Measurements from ENCODE around the gene ST8SIA1.

The ST8SIA1 gene

GRCh38 chr12:22282283-22282682, 52.2 kb downstream of the ST8SIA1 start:
- DNase-seq = no peak

DNA sequence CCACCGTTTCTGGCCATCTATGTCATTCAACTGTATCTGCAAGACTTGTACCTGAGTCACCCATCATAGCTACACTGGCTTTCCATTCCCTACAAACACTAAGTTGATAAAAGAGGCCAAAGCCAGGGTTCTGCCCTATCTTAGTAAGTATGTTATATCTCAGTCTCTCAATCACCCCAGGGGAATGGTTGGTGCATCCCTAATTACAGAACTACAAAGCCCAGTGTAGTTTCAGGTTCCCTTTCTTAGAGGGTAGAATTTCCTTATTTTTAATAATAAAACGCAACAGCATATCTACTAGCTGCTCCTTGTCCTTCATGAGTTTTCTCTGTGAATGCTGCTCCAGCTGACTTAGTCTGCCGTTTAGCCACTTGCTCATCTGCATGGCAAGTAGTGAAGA, 57.6 kb downstream of the ST8SIA1 start:
- no peak for DNase-seq

DNA sequence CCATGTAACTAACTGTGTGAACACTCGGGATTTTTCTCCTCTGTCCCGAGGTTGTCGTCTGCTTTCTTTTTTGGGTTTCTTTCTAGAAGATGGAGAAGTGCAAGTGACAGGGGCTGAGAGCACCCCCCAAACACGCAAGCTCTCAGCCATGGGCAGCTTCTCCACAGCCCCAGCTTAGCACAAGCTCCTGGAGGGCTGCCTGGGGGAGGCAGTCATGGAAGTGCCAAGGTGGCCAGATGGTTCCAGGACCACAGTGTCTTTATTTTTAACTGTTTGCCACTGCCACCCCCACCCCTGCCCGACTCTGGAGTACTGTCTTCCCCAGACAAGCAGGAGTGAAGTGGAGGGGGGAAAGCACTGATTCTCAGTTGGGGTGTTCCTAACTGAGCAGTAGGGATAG, 58.2 kb downstream of the ST8SIA1 start:
- DNase-seq = no peak

- DNase-seq = no peak
Measured at GRCh38 chr12:22275843-22276242, 58.7 kb downstream of the ST8SIA1 start.

GRCh38 chr12:22272335-22273151, 62.0 kb downstream of the ST8SIA1 start:
- no peak for DNase-seq

- no peak for DNase-seq
Measured at GRCh38 chr12:22271023-22271422, 63.5 kb downstream of the ST8SIA1 start.

GRCh38 chr12:22268973-22269372, 65.5 kb downstream of the ST8SIA1 start:
- DNase-seq = no peak

DNA sequence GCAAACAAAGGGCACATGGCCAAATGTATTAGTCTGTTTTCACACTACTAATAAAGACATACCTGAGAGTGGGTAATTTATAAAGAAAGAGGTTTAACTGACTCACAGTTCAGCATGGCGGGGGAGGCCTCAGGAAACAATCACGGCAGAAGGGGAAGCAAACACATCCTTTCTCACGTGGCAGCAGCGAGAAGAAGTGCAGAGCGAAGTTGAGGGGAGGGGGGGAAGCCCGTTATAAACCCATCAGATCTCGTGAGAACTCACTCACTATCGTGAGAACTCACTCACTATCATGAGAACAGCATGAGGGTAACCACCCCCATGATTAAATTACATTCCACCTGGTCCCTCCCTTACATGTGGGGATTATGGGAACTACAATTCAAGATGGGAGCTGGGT, 66.1 kb downstream of the ST8SIA1 start:
- DNase-seq = no peak

GRCh38 chr12:22266101-22266500, 68.4 kb downstream of the ST8SIA1 start:
- no peak for DNase-seq

DNA sequence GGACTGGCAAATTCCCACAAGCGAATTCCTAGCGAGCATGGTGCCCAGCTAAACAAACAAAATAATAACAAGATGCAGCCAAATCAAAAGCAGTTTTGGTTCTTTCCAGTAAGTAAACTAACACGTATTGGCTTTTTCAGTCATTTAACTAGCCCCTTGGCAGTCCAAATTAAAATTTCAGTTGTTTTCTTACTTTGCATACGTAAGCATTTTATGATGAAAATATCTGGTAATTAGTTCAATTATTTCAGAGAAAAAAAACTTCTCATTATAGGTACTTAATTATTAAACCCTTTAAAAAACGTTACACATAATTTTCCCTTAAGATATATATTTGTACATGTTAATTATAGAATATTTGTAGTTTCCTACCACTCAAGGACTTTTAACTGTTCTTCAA, 70.1 kb downstream of the ST8SIA1 start:
- no peak for DNase-seq

GRCh38 chr12:22262309-22262708, 72.2 kb downstream of the ST8SIA1 start:
- no peak for DNase-seq

DNA sequence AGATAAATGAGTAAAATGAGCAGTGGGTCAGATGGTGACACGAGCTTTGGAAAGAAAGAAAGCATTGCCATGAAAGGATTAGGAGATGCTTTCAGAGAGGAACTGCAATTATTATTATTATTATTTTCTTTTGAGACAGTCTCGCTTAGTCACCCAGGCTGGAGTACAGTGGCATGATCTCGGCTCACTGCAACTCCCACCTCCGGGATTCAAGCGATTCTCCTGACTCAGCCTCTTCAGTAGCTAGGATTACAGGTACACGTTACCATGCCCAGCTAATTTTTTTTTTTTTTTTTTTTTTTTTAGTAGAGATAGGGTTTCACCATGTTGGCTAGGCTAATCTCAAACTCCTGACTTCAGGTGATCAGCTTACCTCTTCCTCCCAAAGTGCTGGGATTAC, 77.4 kb downstream of the ST8SIA1 start:
- no peak for DNase-seq

- no peak for DNase-seq
Measured at GRCh38 chr12:22256605-22257004, 77.9 kb downstream of the ST8SIA1 start.

GRCh38 chr12:22256041-22256441, 78.5 kb downstream of the ST8SIA1 start:
- no peak for DNase-seq

DNA sequence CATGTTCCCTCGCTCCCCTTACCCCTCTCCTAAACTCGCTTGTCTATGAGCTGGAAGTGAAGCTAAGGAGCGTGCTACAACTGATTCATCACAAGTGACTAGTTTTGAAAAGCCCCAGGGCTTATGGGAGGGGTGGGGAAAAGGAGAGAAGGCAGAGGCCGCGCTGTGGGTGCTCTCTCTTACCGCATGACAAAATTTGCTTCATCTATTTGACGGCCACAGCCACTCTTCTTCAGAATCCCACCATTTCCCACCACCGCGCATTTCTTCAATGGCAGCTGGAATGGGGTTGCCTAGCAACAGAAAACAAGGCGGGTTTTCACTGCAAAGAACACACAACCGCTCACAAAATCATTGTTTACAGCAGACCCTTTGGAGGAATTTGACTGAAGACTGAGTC, 79.4 kb downstream of the ST8SIA1 start:
- no peak for DNase-seq

GRCh38 chr12:22254478-22254877, 80.0 kb downstream of the ST8SIA1 start:
- DNase-seq = no peak

GRCh38 chr12:22252057-22252456, 82.5 kb downstream of the ST8SIA1 start:
- DNase-seq = no peak

GRCh38 chr12:22250762-22251161, 83.7 kb downstream of the ST8SIA1 start:
- no peak for DNase-seq

- DNase-seq = no peak
Measured at GRCh38 chr12:22248571-22249115, 85.9 kb downstream of the ST8SIA1 start.

DNA sequence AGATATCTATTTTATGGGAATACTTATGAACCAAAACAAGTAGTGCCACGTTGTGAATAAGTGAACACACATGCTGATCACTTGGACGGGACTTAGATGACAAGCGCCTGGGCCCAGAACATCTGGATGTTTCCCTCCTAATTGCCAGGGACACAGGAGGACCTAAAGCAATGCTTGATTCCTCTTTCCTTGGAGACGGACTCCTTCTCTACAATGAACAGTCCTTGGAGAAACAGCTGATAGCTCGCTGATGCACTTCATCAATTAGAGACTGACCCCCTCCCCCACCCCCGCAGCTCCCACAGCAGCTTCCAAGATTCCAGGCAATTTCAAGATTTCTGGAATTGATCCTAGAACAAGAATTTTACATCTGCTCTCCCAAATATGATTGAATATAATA, 86.4 kb downstream of the ST8SIA1 start:
- no peak for DNase-seq

GRCh38 chr12:22246217-22246846, 88.2 kb downstream of the ST8SIA1 start:
- DNase-seq = no peak

- no peak for DNase-seq
Measured at GRCh38 chr12:22242726-22243125, 91.8 kb downstream of the ST8SIA1 start.

DNA sequence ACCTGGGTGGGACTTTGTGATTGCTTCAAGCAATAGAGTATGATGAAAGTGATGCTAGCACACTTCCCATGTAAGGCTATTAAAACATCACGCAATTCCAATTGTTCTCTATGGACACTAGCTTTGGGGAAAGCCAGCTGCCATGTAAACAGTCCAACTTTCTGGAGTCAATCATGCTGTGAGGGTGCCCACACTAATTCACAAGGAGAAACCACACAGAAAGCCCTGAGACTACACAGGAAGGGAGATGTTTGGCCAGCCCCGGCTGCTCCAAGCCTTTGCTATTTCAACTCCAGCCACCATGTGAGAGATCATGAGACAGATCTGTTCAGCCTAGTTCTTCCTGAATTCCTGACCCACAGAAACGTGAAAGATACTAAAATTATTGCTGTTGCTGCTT, 96.3 kb downstream of the ST8SIA1 start:
- no peak for DNase-seq

DNA sequence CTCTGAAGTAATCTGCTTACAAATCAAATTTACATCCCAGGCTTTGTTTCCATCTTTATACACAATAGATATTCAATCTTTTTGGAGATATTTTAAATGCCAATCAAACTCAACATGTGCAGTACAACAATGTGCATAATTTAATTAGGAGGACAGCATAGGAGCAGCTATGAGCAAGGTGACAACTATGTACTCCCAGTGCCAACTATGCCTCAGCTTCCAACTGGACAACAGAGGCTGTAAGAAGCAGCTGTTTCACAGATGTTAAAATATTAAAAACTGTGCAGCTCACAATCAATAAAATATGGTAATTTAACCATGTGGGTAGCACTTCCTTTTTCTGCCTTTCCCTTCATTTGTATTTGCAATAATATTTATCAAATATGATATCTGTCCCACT, 99.9 kb downstream of the ST8SIA1 start:
- DNase-seq = no peak
